K562 (cell line): ENCODE data around the gene CLK3. TPM values are rescaled to one million over a fixed set of nuclear protein-coding genes. Genes with fewer than 3 reads are reported as not detected.

Experiments
- BCLAF1 ChIP-seq, 2 experiments: fragments of 450-650 bp in 1 of 2; IDR thresholded peaks; 2 replicates each; pipeline ENCODE4 v1.6.1; 2011 to 2017; ENCODE audit warnings: low read depth in 2 of 2, antibody characterized with exemption in 1 of 2, borderline replicate concordance in 1 of 2, low read length in 1 of 2, mild to moderate bottlenecking in 1 of 2, mixed read lengths in 1 of 2; ENCODE audit not compliant: control insufficient read depth in 1 of 2
- EGR1 ChIP-seq: fragments of 450-650 bp; conservative IDR thresholded peaks from 2 replicates; pipeline ENCODE4 v1.6.1; 2017; ENCODE audit warnings: mild to moderate bottlenecking
- ESRRA ChIP-seq: fragments of 450-650 bp; IDR thresholded peaks from 2 replicates; pipeline ENCODE4 v1.6.1; 2014; ENCODE audit warnings: low read depth, mild to moderate bottlenecking, moderate library complexity, borderline replicate concordance
- HOMEZ ChIP-seq: fragments of 250-450 bp; sonication (Bioruptor Pico); IDR thresholded peaks from 2 replicates; pipeline ENCODE4 v1.4.0; 2020; ENCODE audit warnings: mild to moderate bottlenecking, moderate library complexity
- KAT7 ChIP-seq: sonication (generic); formaldehyde crosslinking; IDR thresholded peaks from 2 replicates; pipeline ENCODE4 v1.8.0; 2022; ENCODE audit warnings: missing genetic modification reagents, mild to moderate bottlenecking, borderline replicate concordance
- MAZ ChIP-seq, 2 experiments: fragments of 450-650 bp in 1 of 2; sonication (generic) in 1 of 2; formaldehyde crosslinking; IDR thresholded peaks in 1 of 2; conservative IDR thresholded peaks in 1 of 2; 2 replicates each; pipeline versions ENCODE4 v1.4.0 to v1.5.0; 2020; ENCODE audit warnings: mild to moderate bottlenecking in 1 of 2, missing genetic modification reagents in 1 of 2
- NONO ChIP-seq, 2 experiments: fragments of 200-400 bp in 1 of 2; fragments of 450-650 bp in 1 of 2; formaldehyde crosslinking in 1 of 2; IDR thresholded peaks; 2 replicates each; pipeline ENCODE4 v1.6.1; 2017; ENCODE audit warnings: low read depth in 2 of 2, mild to moderate bottlenecking in 2 of 2, moderate library complexity in 2 of 2, low read length in 1 of 2
- PCBP1 ChIP-seq: fragments of 200-400 bp; formaldehyde crosslinking; IDR thresholded peaks from 2 replicates; pipeline ENCODE4 v1.6.1; 2018; ENCODE audit warnings: mild to moderate bottlenecking, low read depth, low read length; ENCODE audit not compliant: poor library complexity, severe bottlenecking
- SAP30 ChIP-seq: fragments of 200-600 bp; sonication (generic); IDR thresholded peaks from 2 replicates; pipeline ENCODE4 v1.6.1; 2012; ENCODE audit warnings: borderline replicate concordance, low read depth, mild to moderate bottlenecking, moderate library complexity, low read length, control low read depth, inconsistent platforms; ENCODE audit not compliant: insufficient read depth, poor library complexity, severe bottlenecking
- THAP12 ChIP-seq: fragments of 250-450 bp; sonication (Bioruptor Pico); IDR thresholded peaks from 2 replicates; pipeline ENCODE4 v1.9.0; 2021; ENCODE audit warnings: mild to moderate bottlenecking, inconsistent platforms
- ZBTB43 ChIP-seq: sonication (generic); formaldehyde crosslinking; IDR thresholded peaks from 2 replicates; pipeline ENCODE4 v1.8.0; 2023; ENCODE audit warnings: mild to moderate bottlenecking, missing genetic modification reagents
- ZNF583 ChIP-seq: fragments of 250-450 bp; sonication (Bioruptor Pico); IDR thresholded peaks from 2 replicates; pipeline ENCODE4 v1.4.0; 2020
- ZNF668 ChIP-seq: fragments of 250-450 bp; sonication (Bioruptor Pico); IDR thresholded peaks from 2 replicates; pipeline ENCODE4 v1.8.0; 2022; ENCODE audit warnings: mild to moderate bottlenecking, inconsistent platforms
- polyA plus RNA-seq, 8 experiments: library from polyadenylated mRNA; depleted of rRNA in 4 of 8; stranded (reverse) in 5 of 8; unstranded in 3 of 8; fragments of >200 nt; fragmentation: Nextera tagmentation in 2 of 8; fragmentation: Illumina TruSeq in 1 of 8; extraction: Ambion mirVana in 2 of 8; extraction: Trizol in 1 of 8; gene quantifications; 2 replicates each; pipeline versions ENCODE4 v1.2.1 to v1.2.3, GENCODE V29; 2011 to 2014; ENCODE audit warnings: inconsistent platforms in 1 of 8, missing spikeins in 1 of 8
- total RNA-seq, 7 experiments: library from RNA; depleted of rRNA in 6 of 7; stranded (reverse); fragments of >200 nt in 6 of 7; fragmentation: Illumina TruSeq in 2 of 7; extraction: Trizol in 2 of 7; gene quantifications; 2 replicates each; pipeline versions ENCODE4 v1.2.1 to v1.2.3, GENCODE V29; 2011 to 2021; ENCODE audit warnings: low replicate concordance in 1 of 7
- TF ChIP-seq, protein P1 (sequence below), 2 experiments: fragments of 450-650 bp; conservative IDR thresholded peaks; 2 replicates each; pipeline ENCODE4 v1.6.1; 2017; ENCODE audit warnings: mild to moderate bottlenecking in 2 of 2, moderate library complexity in 2 of 2

CLK3 gene
- total and polyA plus RNA-seq, 9 of the 15 experiments (the other 6 are each of a cell fraction or from before 2014, with no cell fraction given) = 1.2 to 95.2 (median 51.7) TPM

DNA sequence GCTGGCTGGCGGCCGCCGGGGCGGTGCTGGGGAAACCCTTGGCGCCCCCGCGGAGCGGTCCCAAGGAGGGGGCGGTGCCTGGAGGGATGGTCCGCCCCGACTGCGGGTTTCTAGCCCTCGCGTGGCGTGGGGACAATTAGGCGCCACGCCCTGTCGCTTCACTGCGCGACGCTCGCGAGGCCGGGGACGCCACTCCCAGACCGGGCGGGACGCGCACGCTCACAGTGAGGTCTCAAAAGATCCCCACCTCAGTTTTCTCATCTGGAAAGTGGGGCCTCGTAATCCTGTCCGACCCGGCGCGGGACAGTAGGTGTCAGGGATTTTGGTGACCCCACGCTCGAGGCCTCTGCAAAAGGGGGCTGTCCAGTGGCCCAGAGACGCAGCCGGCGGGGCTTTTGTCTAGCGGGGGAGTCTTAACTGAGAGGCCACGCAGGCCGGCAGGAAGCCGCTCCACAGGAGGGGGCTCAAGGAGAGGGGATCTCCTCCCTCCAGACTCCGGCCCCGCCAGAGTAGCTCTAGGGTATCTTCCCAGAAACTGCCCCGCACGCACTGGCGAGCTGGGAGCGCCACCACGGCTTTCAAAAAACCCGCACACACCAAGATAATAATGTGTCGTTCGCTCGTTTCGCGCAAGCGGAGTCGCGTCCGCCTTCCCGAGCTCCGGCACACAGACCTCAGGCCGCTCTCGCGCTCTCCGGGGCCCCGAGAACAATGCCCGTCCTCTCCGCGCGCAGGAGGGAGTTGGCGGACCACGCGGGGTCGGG is 710 bp upstream of the CLK3 start (continued):
- TF ChIP-seq HOMEZ (peak; percentile 17; the same call in 1 of the 2 replicates), KAT7 (CRISPR knock-in tag) (peak; percentile 0; the same call in 1 of the 2 replicates), ZBTB43 (no peak), ZNF583 (CRISPR knock-in tag) (0 out of 2 replicates have a peak, but pooled peaks have one; percentile 18), SAP30 (peak; percentile 14), ESRRA (0 out of 2 replicates have a peak, but pooled peaks have one; percentile 10), EGR1 (peak; percentile 85), NONO (IDR thresholded peaks at IDR 0.05; ENCODE audit: low read depth in 2 of 2, low read length in 1 of 2) (0 out of 4 replicates have a peak, but pooled peaks of 1 of the 2 experiments have one; percentile 3), MAZ (CRISPR knock-in tag; conservative IDR thresholded peaks at IDR 0.05 in 1 of 2, IDR thresholded peaks at IDR 0.05 in 1 of 2) (peak; percentile 58 to 86), ZNF668 (no peak), THAP12 (CRISPR knock-in tag) (peak; percentile 63; the same call in 1 of the 2 replicates), PCBP1 (peak; percentile 7), BCLAF1 (IDR thresholded peaks at IDR 0.05; ENCODE audit: borderline replicate concordance in 1 of 2, control insufficient read depth in 1 of 2, low read depth in 2 of 2, low read length in 1 of 2) (0 out of 4 replicates have a peak, but pooled peaks of 1 of the 2 experiments have one; percentile 52)
- TF ChIP-seq, protein P1, sequence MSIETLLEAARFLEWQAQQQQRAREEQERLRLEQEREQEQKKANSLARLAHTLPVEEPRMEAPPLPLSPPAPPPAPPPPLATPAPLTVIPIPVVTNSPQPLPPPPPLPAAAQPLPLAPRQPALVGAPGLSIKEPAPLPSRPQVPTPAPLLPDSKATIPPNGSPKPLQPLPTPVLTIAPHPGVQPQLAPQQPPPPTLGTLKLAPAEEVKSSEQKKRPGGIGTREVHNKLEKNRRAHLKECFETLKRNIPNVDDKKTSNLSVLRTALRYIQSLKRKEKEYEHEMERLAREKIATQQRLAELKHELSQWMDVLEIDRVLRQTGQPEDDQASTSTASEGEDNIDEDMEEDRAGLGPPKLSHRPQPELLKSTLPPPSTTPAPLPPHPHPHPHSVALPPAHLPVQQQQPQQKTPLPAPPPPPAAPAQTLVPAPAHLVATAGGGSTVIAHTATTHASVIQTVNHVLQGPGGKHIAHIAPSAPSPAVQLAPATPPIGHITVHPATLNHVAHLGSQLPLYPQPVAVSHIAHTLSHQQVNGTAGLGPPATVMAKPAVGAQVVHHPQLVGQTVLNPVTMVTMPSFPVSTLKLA (conservative IDR thresholded peaks at IDR 0.05) = peak; percentile 42 to 61; a peak in 2 of 4 replicates
